ENCODE data around the gene UBR4.
A peak's percentile ranks its signal among the peaks of the same experiment; 100 is the strongest.

Gene UBR4

GRCh38 chr1:19087737-19088594, 122.1 kb downstream of the UBR4 start:
- DNase-seq, result no peak

- DNase-seq, result no peak
Observed at GRCh38 chr1:19087017-19087736, 122.9 kb downstream of the UBR4 start.

- DNase-seq, result no peak
Observed at GRCh38 chr1:19086176-19086875, 123.7 kb downstream of the UBR4 start.

GRCh38 chr1:19084206-19084738, 125.8 kb downstream of the UBR4 start:
- no peak for DNase-seq

- DNase-seq, result no peak
Observed at GRCh38 chr1:19083081-19083480, 127.0 kb downstream of the UBR4 start.

GRCh38 chr1:19081218-19081893, 128.7 kb downstream of the UBR4 start:
- no peak for DNase-seq

GRCh38 chr1:19080721-19081120, 129.3 kb downstream of the UBR4 start:
- no peak for DNase-seq

- no peak for DNase-seq
Observed at GRCh38 chr1:19079541-19080472, 130.3 kb downstream of the UBR4 start.

GRCh38 chr1:19078536-19078935, 131.5 kb downstream of the UBR4 start:
- DNase-seq, result no peak

GRCh38 chr1:19076841-19077616, 133.0 kb downstream of the UBR4 start:
- DNase-seq, result no peak

- no peak for DNase-seq
Observed at GRCh38 chr1:19074902-19075721, 135.0 kb downstream of the UBR4 start.

GRCh38 chr1:19074361-19074901, 135.6 kb downstream of the UBR4 start:
- peak; percentile 60 for DNase-seq

- no peak for DNase-seq
Observed at GRCh38 chr1:19073311-19074186, 136.5 kb downstream of the UBR4 start.

- DNase-seq, result no peak
Observed at GRCh38 chr1:19072285-19072981, 137.6 kb downstream of the UBR4 start.

GRCh38 chr1:19071674-19072281, 138.3 kb downstream of the UBR4 start:
- DNase-seq, result no peak

- DNase-seq, result no peak
Observed at GRCh38 chr1:19070891-19071621, 139.0 kb downstream of the UBR4 start.

Data from activated CD4-positive, alpha-beta T cell treated with anti-CD3 and anti-CD28 coated beads, Interleukin-2, amount 50 U/mL, for 1 hour (primary cell).